ENCODE data around the gene ADGRG1. TPM values are rescaled to one million over a fixed set of nuclear protein-coding genes. Genes with fewer than 3 reads are reported as not detected.

ADGRG1 gene
- total RNA-seq, 1 experiment from 2014 or later = 13.1 TPM

DNA sequence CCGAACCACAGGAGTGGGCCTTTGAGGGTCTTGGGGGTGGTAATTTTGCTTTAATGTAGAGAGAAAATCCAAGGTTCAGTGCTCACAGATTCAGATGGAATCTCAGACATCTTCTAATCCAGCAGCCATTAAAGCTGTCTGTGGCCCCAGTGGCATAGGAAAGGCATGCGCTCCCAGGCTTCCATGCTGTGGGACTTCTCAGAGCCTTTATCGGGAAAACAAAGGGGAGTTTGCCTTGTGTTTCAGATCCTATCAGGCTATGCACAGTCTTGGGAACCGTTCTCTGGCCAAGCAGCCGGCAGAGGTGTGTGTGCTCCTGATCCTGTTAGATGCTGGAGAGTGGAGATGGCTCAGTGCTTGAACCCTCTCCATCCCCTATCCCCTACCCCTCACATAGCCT is 7.8 kb downstream of the ADGRG1 start:
- no TSS peak for BruUV-seq (replicated peaks)
- H3K36me3 ChIP-seq (ENCODE audit: control insufficient read depth, insufficient read depth, low read length) = no peaks in the 10 kb centered on the region
- no peak for ATAC-seq
- TF ChIP-seq TCF7L2 (IDR thresholded peaks at IDR 0.05; ENCODE audit: low read depth, low read length) = no peak
- TF ChIP-seq, protein P1, sequence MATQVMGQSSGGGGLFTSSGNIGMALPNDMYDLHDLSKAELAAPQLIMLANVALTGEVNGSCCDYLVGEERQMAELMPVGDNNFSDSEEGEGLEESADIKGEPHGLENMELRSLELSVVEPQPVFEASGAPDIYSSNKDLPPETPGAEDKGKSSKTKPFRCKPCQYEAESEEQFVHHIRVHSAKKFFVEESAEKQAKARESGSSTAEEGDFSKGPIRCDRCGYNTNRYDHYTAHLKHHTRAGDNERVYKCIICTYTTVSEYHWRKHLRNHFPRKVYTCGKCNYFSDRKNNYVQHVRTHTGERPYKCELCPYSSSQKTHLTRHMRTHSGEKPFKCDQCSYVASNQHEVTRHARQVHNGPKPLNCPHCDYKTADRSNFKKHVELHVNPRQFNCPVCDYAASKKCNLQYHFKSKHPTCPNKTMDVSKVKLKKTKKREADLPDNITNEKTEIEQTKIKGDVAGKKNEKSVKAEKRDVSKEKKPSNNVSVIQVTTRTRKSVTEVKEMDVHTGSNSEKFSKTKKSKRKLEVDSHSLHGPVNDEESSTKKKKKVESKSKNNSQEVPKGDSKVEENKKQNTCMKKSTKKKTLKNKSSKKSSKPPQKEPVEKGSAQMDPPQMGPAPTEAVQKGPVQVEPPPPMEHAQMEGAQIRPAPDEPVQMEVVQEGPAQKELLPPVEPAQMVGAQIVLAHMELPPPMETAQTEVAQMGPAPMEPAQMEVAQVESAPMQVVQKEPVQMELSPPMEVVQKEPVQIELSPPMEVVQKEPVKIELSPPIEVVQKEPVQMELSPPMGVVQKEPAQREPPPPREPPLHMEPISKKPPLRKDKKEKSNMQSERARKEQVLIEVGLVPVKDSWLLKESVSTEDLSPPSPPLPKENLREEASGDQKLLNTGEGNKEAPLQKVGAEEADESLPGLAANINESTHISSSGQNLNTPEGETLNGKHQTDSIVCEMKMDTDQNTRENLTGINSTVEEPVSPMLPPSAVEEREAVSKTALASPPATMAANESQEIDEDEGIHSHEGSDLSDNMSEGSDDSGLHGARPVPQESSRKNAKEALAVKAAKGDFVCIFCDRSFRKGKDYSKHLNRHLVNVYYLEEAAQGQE (IDR thresholded peaks at IDR 0.05; ENCODE audit: insufficient read depth in 1 of 2, low read depth in 2 of 2, low read length in 1 of 2) = no peak
- TF ChIP-seq SIN3A (IDR thresholded peaks at IDR 0.05; ENCODE audit: borderline replicate concordance, insufficient read depth, low read depth, low read length) = no peak
- no peak for TF ChIP-seq POLR2AphosphoS5 (IDR thresholded peaks at IDR 0.05; ENCODE audit: low read depth, low read length)
- TF ChIP-seq, protein P2, sequence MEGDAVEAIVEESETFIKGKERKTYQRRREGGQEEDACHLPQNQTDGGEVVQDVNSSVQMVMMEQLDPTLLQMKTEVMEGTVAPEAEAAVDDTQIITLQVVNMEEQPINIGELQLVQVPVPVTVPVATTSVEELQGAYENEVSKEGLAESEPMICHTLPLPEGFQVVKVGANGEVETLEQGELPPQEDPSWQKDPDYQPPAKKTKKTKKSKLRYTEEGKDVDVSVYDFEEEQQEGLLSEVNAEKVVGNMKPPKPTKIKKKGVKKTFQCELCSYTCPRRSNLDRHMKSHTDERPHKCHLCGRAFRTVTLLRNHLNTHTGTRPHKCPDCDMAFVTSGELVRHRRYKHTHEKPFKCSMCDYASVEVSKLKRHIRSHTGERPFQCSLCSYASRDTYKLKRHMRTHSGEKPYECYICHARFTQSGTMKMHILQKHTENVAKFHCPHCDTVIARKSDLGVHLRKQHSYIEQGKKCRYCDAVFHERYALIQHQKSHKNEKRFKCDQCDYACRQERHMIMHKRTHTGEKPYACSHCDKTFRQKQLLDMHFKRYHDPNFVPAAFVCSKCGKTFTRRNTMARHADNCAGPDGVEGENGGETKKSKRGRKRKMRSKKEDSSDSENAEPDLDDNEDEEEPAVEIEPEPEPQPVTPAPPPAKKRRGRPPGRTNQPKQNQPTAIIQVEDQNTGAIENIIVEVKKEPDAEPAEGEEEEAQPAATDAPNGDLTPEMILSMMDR (IDR thresholded peaks at IDR 0.05) = no peak
- H3K4me3 ChIP-seq (ENCODE audit: low read depth in 2 of 2, low read length in 2 of 2) = no peak overlapping the region
- ChIA-PET POLR2A (no interaction called here), CTCF (no interaction called here)
- no peaks in the 10 kb centered on the region for H3K9me3 ChIP-seq (ENCODE audit: control insufficient read depth, insufficient read depth, low read depth, low read length)
- no peak for DNase-seq (ENCODE audit: low read depth, low spot score)
- in situ Hi-C loops (cut with HindIII; ENCODE audit: low pct_unique_long_range_greater_than_20kb, low sequenced_read_pairs) (no loop called here), intact Hi-C loops (cut with micrococcal nuclease; ENCODE audit: unreplicated experiment) (no loop called here)
- peaks cover 17% of the 10 kb centered on the region for H3K4me1 ChIP-seq (ENCODE audit: control insufficient read depth, insufficient read depth, low read length)
- no peak overlapping the region for H3K27ac ChIP-seq (ENCODE audit: low read length)
- H3K27me3 ChIP-seq (ENCODE audit: control insufficient read depth, insufficient read depth, low read length) = no peaks in the 10 kb centered on the region

DNA sequence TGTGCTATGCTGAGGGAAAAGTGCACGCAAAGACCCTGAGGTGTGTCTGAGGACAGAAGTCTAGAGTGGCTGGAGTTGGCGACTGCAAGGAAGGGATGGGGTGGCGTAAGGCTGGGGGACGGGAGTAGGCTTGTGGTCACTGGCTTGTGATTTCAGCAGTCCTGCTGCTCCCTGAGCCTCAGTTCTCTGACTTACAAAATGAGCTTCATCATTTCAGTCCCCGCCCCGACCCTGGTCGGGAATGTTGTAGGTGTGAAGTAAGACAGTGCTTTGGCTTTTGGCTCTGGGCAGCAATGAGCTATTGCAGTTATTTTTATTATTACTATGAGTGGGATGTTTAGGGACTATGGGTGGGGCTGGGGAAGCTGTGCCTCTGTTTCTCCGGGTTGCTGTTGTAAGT is 8.6 kb downstream of the ADGRG1 start:
- intact Hi-C loops (cut with micrococcal nuclease; ENCODE audit: unreplicated experiment) = no loop called here
- no TSS peak for BruUV-seq (replicated peaks)
- no peak overlapping the region for H3K4me3 ChIP-seq (ENCODE audit: low read depth in 2 of 2, low read length in 2 of 2)

More for the DNA sequence above, 8.6 kb downstream of the ADGRG1 start:
- Histone ChIP-seq H3K27me3 (ENCODE audit: control insufficient read depth, insufficient read depth, low read length) (no peaks in the 10 kb centered on the region), H3K9me3 (ENCODE audit: control insufficient read depth, insufficient read depth, low read depth, low read length) (no peaks in the 10 kb centered on the region), H3K36me3 (ENCODE audit: control insufficient read depth, insufficient read depth, low read length) (no peaks in the 10 kb centered on the region), H3K27ac (ENCODE audit: low read length) (no peak overlapping the region), H3K4me1 (ENCODE audit: control insufficient read depth, insufficient read depth, low read length) (peaks cover 14% of the 10 kb centered on the region)
- ATAC-seq (no peak), DNase-seq (ENCODE audit: low read depth, low spot score) (no peak)
- TF ChIP-seq, protein P1 (IDR thresholded peaks at IDR 0.05; ENCODE audit: insufficient read depth in 1 of 2, low read depth in 2 of 2, low read length in 1 of 2) = no peak
- no peak for TF ChIP-seq POLR2AphosphoS5 (IDR thresholded peaks at IDR 0.05; ENCODE audit: low read depth, low read length)
- TF ChIP-seq, protein P2 (IDR thresholded peaks at IDR 0.05) = no peak
- no peak for TF ChIP-seq SIN3A (IDR thresholded peaks at IDR 0.05; ENCODE audit: borderline replicate concordance, insufficient read depth, low read depth, low read length)
- TF ChIP-seq TCF7L2 (IDR thresholded peaks at IDR 0.05; ENCODE audit: low read depth, low read length) = no peak
- POLR2A ChIA-PET = no interaction called here
- in situ Hi-C loops (cut with HindIII; ENCODE audit: low pct_unique_long_range_greater_than_20kb, low sequenced_read_pairs) = no loop called here
- CTCF ChIA-PET = interaction anchor here (0.6 kb wide), 1 partner anchor 17 kb away, joined by 3 read pairs; no protein-coding TSS in a partner anchor
